HEK293 (cell line): ENCODE results near the gene ZNF641.
"Not testable (repeated sequence)": the region's sequence is repeated elsewhere in the genome, so short reads cannot be mapped to it uniquely, and the experiment has no call there.

Source experiments
- CTCF ChIA-PET: fragments of 350-600 bp; formaldehyde crosslinking; extraction: SDS; loops from one replicate; lab custom pipeline; 2021; ENCODE audit warnings: antibody characterized with exemption; lab: Yijun Ruan, JAX
- POLR2A ChIA-PET: fragments of 300-600 bp; formaldehyde crosslinking; extraction: SDS; loops from one replicate; lab custom pipeline; 2020; ENCODE audit warnings: antibody characterized with exemption, inconsistent platforms; lab: Yijun Ruan, JAX
- H3K27ac ChIP-seq: fragments of 200-500 bp; sonication (Bioruptor generic); 2 replicates; pipeline ENCODE4 v1.5.1; 2014; ENCODE audit warnings: low read depth, low read length, control low read depth, inconsistent platforms; ENCODE audit errors: extremely low read depth
- H3K36me3 ChIP-seq, 2 experiments: fragments of 200-500 bp in 1 of 2; sonication (Bioruptor generic) in 1 of 2; 1 replicate in 1 of 2; 2 replicates in 1 of 2; pipeline ENCODE4 v1.5.1; 2014 to 2017; ENCODE audit warnings: inconsistent platforms in 2 of 2, low read length in 2 of 2; ENCODE audit not compliant: control insufficient read depth in 2 of 2, insufficient read depth in 1 of 2
- H3K4me1 ChIP-seq: fragments of 200-500 bp; sonication (Bioruptor generic); 2 replicates; pipeline ENCODE4 v1.5.1; 2014; ENCODE audit warnings: mild to moderate bottlenecking, low read length, inconsistent platforms; ENCODE audit not compliant: control insufficient read depth, insufficient read depth
- H3K4me3 ChIP-seq: 2 replicates; pipeline ENCODE4 v1.5.1; 2011; ENCODE audit warnings: low read depth, mild to moderate bottlenecking, control low read depth, low read length, moderate library complexity
- H3K9me3 ChIP-seq: fragments of 200-500 bp; sonication (Bioruptor generic); 2 replicates; pipeline ENCODE4 v1.5.1; 2014; ENCODE audit warnings: low read depth, low read length, inconsistent platforms; ENCODE audit not compliant: control insufficient read depth, insufficient read depth
- AEBP2 ChIP-seq: fragments of 450-650 bp; formaldehyde crosslinking; IDR thresholded peaks from 2 replicates; pipeline ENCODE4 v1.5.1; 2016; ENCODE audit warnings: missing biosample characterization, missing genetic modification characterization, borderline replicate concordance
- KLF7 ChIP-seq: fragments of 450-650 bp; formaldehyde crosslinking; IDR thresholded peaks from 2 replicates; pipeline ENCODE4 v1.5.1; 2016; ENCODE audit warnings: missing biosample characterization, missing genetic modification characterization, borderline replicate concordance
- TRIM28 ChIP-seq: IDR thresholded peaks from 2 replicates; pipeline ENCODE4 v1.6.1; 2011; ENCODE audit warnings: low read length, control low read depth, borderline replicate concordance
- ZFHX2 ChIP-seq: fragments of 450-650 bp; formaldehyde crosslinking; conservative IDR thresholded peaks from 2 replicates; pipeline ENCODE4 v1.5.1; 2016; ENCODE audit warnings: missing biosample characterization, missing genetic modification characterization
- ZNF19 ChIP-seq: fragments of 450-650 bp; formaldehyde crosslinking; IDR thresholded peaks from 2 replicates; pipeline ENCODE4; 2016; ENCODE audit warnings: missing biosample characterization, missing genetic modification characterization, low read depth
- ZNF214 ChIP-seq: fragments of 450-650 bp; formaldehyde crosslinking; IDR thresholded peaks from 2 replicates; pipeline ENCODE4 v1.5.1; 2017; ENCODE audit warnings: missing biosample characterization, mild to moderate bottlenecking, missing genetic modification characterization, borderline replicate concordance
- ZNF394 ChIP-seq: fragments of 450-650 bp; formaldehyde crosslinking; IDR thresholded peaks from 2 replicates; pipeline ENCODE4 v1.5.1; 2016; ENCODE audit warnings: missing biosample characterization, missing genetic modification characterization, mild to moderate bottlenecking, moderate library complexity, borderline replicate concordance
- ZNF423 ChIP-seq: fragments of 450-650 bp; formaldehyde crosslinking; IDR thresholded peaks from 2 replicates; pipeline ENCODE4 v1.5.1; 2016; ENCODE audit warnings: missing biosample characterization, missing genetic modification characterization
- ZNF48 ChIP-seq: fragments of 450-650 bp; formaldehyde crosslinking; IDR thresholded peaks from 2 replicates; pipeline ENCODE4 v1.5.1; 2016; ENCODE audit warnings: missing biosample characterization, missing genetic modification characterization
- ZNF510 ChIP-seq: fragments of 450-650 bp; formaldehyde crosslinking; IDR thresholded peaks from 2 replicates; pipeline ENCODE4 v1.5.1; 2018; ENCODE audit warnings: mild to moderate bottlenecking, missing genetic modification characterization, missing biosample characterization; ENCODE audit not compliant: insufficient replicate concordance
- ZNF530 ChIP-seq: fragments of 450-650 bp; formaldehyde crosslinking; IDR thresholded peaks from 2 replicates; pipeline ENCODE4 v1.5.1; 2016; ENCODE audit warnings: low read depth, missing biosample characterization, missing genetic modification characterization
- ZNF585B ChIP-seq: fragments of 450-650 bp; formaldehyde crosslinking; IDR thresholded peaks from 2 replicates; pipeline ENCODE4 v1.5.1; 2016; ENCODE audit warnings: missing biosample characterization, missing genetic modification characterization
- ZNF600 ChIP-seq: fragments of 450-650 bp; formaldehyde crosslinking; IDR thresholded peaks from 2 replicates; pipeline ENCODE4 v1.5.1; 2016; ENCODE audit warnings: missing biosample characterization, missing genetic modification characterization
- ZNF626 ChIP-seq: fragments of 450-650 bp; sonication (Bioruptor Pico); formaldehyde crosslinking; IDR thresholded peaks from 2 replicates; pipeline ENCODE4 v1.5.1; 2018; ENCODE audit warnings: missing biosample characterization, missing genetic modification characterization, inconsistent platforms
- ZNF660 ChIP-seq: fragments of 450-650 bp; IDR thresholded peaks from 2 replicates; pipeline ENCODE4 v1.5.1; 2018; ENCODE audit warnings: missing biosample characterization, mild to moderate bottlenecking, missing genetic modification characterization
- ZNF830 ChIP-seq: fragments of 450-650 bp; IDR thresholded peaks from 2 replicates; pipeline ENCODE4 v1.5.0; 2018; ENCODE audit warnings: missing biosample characterization, missing genetic modification characterization, low read depth, mild to moderate bottlenecking, moderate library complexity
- ZNF837 ChIP-seq: fragments of 450-650 bp; formaldehyde crosslinking; IDR thresholded peaks from 2 replicates; pipeline ENCODE4 v1.5.1; 2016; ENCODE audit warnings: missing biosample characterization, missing genetic modification characterization
- ZSCAN4 ChIP-seq: fragments of 450-650 bp; formaldehyde crosslinking; IDR thresholded peaks from 2 replicates; pipeline ENCODE4 v1.5.1; 2017; ENCODE audit warnings: missing biosample characterization, missing genetic modification characterization
- TF ChIP-seq, protein P1 (sequence below): fragments of 450-650 bp; formaldehyde crosslinking; IDR thresholded peaks from 2 replicates; pipeline ENCODE4 v1.5.1; 2016; ENCODE audit warnings: missing biosample characterization, missing genetic modification characterization
- TF ChIP-seq, protein P2 (sequence below): fragments of 450-650 bp; formaldehyde crosslinking; IDR thresholded peaks from 2 replicates; pipeline ENCODE4 v1.5.1; 2016; ENCODE audit warnings: missing biosample characterization, missing genetic modification characterization

Gene ZNF641

DNA sequence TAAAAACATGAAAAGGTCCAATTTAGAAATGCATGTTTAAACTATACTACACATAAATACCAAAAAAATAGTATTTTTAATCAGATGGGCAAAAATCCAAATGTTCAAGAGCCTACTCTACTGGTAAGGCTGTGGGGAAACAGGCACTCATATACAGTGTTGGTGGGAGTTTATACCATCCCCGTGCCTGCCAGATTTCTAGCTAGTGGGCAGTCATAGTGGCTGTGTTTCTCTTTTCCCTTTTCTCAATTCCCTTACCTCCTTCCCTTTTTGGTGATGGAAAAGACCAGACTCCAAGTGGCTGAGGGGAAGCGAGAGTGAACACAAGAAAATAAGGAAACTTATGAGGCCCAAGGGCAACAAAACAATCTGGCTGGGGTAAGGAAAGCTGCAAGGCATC is 14.7 kb downstream of the ZNF641 start:
- H3K27ac ChIP-seq = no peak overlapping the region
- no peaks in the 10 kb centered on the region for H3K4me1 ChIP-seq
- H3K9me3 ChIP-seq = no peaks in the 10 kb centered on the region
- TF ChIP-seq ZNF48 = no peak
- no peak for TF ChIP-seq ZNF510
- no peak for TF ChIP-seq KLF7 (tag by site-specific recombination)
- no peak for TF ChIP-seq ZNF530
- TF ChIP-seq ZSCAN4 (tag by site-specific recombination) = no peak
- no peak overlapping the region for H3K4me3 ChIP-seq
- no peaks in the 10 kb centered on the region for H3K36me3 ChIP-seq
- POLR2A ChIA-PET = no interaction called here
- CTCF ChIA-PET = interaction anchor here (0.7 to 1.6 kb wide), 3 partner anchors 147 to 282 kb away, joined by 3 to 7 read pairs (median 3); no protein-coding TSS in a partner anchor

DNA sequence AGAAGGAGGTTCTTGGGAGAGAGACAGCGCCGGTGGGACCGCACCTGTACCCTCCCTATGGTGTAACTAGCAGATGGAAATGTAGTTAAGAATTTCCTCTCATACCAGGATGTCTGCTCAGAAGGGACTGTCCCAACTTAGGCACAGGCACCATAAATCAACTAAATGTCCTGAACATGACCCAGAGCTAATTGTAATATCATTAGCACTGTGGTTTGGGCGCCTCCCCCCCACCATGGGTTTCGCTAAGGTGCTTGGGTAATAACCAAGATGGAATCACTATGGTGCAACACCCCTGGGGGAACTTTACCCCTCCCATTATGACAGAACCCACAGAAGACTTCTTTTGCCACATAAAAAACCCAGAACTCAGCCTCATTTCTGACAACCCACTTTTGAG is 15.9 kb downstream of the ZNF641 start:
- no peak overlapping the region for H3K4me3 ChIP-seq
- H3K9me3 ChIP-seq = no peaks in the 10 kb centered on the region
- H3K36me3 ChIP-seq = no peaks in the 10 kb centered on the region
- ChIA-PET CTCF (interaction anchor here (1.6 kb wide), 1 partner anchor 284 kb away, joined by 7 read pairs; no protein-coding TSS in a partner anchor), POLR2A (no interaction called here)
- H3K4me1 ChIP-seq = no peaks in the 10 kb centered on the region
- H3K27ac ChIP-seq = no peak overlapping the region
- TF ChIP-seq ZNF214 (tag by site-specific recombination) = no peak
- TF ChIP-seq ZNF423 (tag by site-specific recombination) = no peak
- no peak for TF ChIP-seq ZNF830
- no peak for TF ChIP-seq AEBP2
- no peak for TF ChIP-seq ZNF600 (tag by site-specific recombination)
- TF ChIP-seq ZFHX2 = no peak
- TF ChIP-seq, protein P1, sequence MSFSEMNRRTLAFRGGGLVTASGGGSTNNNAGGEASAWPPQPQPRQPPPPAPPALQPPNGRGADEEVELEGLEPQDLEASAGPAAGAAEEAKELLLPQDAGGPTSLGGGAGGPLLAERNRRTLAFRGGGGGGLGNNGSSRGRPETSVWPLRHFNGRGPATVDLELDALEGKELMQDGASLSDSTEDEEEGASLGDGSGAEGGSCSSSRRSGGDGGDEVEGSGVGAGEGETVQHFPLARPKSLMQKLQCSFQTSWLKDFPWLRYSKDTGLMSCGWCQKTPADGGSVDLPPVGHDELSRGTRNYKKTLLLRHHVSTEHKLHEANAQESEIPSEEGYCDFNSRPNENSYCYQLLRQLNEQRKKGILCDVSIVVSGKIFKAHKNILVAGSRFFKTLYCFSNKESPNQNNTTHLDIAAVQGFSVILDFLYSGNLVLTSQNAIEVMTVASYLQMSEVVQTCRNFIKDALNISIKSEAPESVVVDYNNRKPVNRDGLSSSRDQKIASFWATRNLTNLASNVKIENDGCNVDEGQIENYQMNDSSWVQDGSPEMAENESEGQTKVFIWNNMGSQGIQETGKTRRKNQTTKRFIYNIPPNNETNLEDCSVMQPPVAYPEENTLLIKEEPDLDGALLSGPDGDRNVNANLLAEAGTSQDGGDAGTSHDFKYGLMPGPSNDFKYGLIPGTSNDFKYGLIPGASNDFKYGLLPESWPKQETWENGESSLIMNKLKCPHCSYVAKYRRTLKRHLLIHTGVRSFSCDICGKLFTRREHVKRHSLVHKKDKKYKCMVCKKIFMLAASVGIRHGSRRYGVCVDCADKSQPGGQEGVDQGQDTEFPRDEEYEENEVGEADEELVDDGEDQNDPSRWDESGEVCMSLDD (tag by site-specific recombination) = no peak
- TF ChIP-seq ZNF19 (tag by site-specific recombination) = no peak
- no peak for TF ChIP-seq ZSCAN4 (tag by site-specific recombination)
- no peak for TF ChIP-seq ZNF837 (tag by site-specific recombination)
- no peak for TF ChIP-seq ZNF394
- TF ChIP-seq, protein P2, sequence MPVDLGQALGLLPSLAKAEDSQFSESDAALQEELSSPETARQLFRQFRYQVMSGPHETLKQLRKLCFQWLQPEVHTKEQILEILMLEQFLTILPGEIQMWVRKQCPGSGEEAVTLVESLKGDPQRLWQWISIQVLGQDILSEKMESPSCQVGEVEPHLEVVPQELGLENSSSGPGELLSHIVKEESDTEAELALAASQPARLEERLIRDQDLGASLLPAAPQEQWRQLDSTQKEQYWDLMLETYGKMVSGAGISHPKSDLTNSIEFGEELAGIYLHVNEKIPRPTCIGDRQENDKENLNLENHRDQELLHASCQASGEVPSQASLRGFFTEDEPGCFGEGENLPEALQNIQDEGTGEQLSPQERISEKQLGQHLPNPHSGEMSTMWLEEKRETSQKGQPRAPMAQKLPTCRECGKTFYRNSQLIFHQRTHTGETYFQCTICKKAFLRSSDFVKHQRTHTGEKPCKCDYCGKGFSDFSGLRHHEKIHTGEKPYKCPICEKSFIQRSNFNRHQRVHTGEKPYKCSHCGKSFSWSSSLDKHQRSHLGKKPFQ (tag by site-specific recombination) = no peak
- TF ChIP-seq ZNF626 (tag by site-specific recombination) = no peak
- no peak for TF ChIP-seq TRIM28
- TF ChIP-seq ZNF660 (tag by site-specific recombination) = no peak
- no peak for TF ChIP-seq ZNF585B
- TF ChIP-seq, all 188 proteins: peak for 0

- H3K4me3 ChIP-seq, H3K9me3 ChIP-seq, H3K4me1 ChIP-seq, H3K27ac ChIP-seq, H3K36me3 ChIP-seq, POLR2A ChIA-PET, CTCF ChIA-PET: not testable (repeated sequence)
Observed at GRCh38 chr12:48333680-48334079, 17.0 kb downstream of the ZNF641 start.
